Hypothalamus (tissue), 51 donors: ENCODE data around the gene ZBTB8A.
A peak's percentile ranks its signal among the peaks of the same experiment; 100 is the strongest.
"Not testable (repeated sequence)": the region's sequence is repeated elsewhere in the genome, so short reads cannot be mapped to it uniquely, and the experiment has no call there.

ENCODE experiments used
- DNase-seq, 51 donors: peaks; one replicate each; lab custom pipeline; 2025; lab: John Stamatoyannopoulos, UW

The ZBTB8A gene

GRCh38 chr1:32538887-32539583 lies at the start of gene ZBTB8A:
Gene ZBTB8A (plus strand): TSS chr1:32539427. CDS start chr1:32592932, 53,505 bp downstream.
- DNase-seq: peak in 31 of 51 donors; percentile 3 to 41 (median 15)

GRCh38 chr1:32489774-32490454 lies 49.3 kb upstream of the ZBTB8A start:
- DNase-seq: no peak

GRCh38 chr1:32491386-32491785 lies 47.8 kb upstream of the ZBTB8A start:
- DNase-seq: no peak

GRCh38 chr1:32494196-32494595 lies 45.0 kb upstream of the ZBTB8A start:
- no peak for DNase-seq

GRCh38 chr1:32494711-32495337 lies 44.4 kb upstream of the ZBTB8A start:
- no peak for DNase-seq

GRCh38 chr1:32496127-32496526 lies 43.1 kb upstream of the ZBTB8A start:
- DNase-seq: no peak

GRCh38 chr1:32498751-32499150 lies 40.5 kb upstream of the ZBTB8A start:
- DNase-seq: no peak

GRCh38 chr1:32500387-32501209 lies 38.6 kb upstream of the ZBTB8A start:
- peak in 45 of 51 donors; percentile 4 to 68 (median 36) for DNase-seq

- DNase-seq: peak in 7 of 51 donors; percentile 6 to 29 (median 14)
Observed at GRCh38 chr1:32501865-32502264, 37.4 kb upstream of the ZBTB8A start.

- DNase-seq: no peak
Observed at GRCh38 chr1:32503153-32503552, 36.1 kb upstream of the ZBTB8A start.

- DNase-seq: no peak
Observed at GRCh38 chr1:32507021-32507420, 32.2 kb upstream of the ZBTB8A start.

GRCh38 chr1:32508761-32509160 lies 30.5 kb upstream of the ZBTB8A start:
- no peak for DNase-seq

GRCh38 chr1:32509939-32510338 lies 29.3 kb upstream of the ZBTB8A start:
- DNase-seq: no peak

- DNase-seq: no peak
Observed at GRCh38 chr1:32516402-32516801, 22.8 kb upstream of the ZBTB8A start.

- no peak for DNase-seq
Observed at GRCh38 chr1:32518976-32519375, 20.3 kb upstream of the ZBTB8A start.

GRCh38 chr1:32521165-32521564 lies 18.1 kb upstream of the ZBTB8A start:
- DNase-seq: no peak

GRCh38 chr1:32525053-32525452 lies 14.2 kb upstream of the ZBTB8A start:
- no peak for DNase-seq

- DNase-seq: no peak
Observed at GRCh38 chr1:32525661-32526444, 13.4 kb upstream of the ZBTB8A start.

- not testable (repeated sequence) for DNase-seq
Observed at GRCh38 chr1:32528550-32528949, 10.7 kb upstream of the ZBTB8A start.

GRCh38 chr1:32533792-32534327 lies 5.4 kb upstream of the ZBTB8A start:
- no peak for DNase-seq
